Renal pelvis (tissue), 4 donors: Measurements from ENCODE around the gene RILP. TPM values are rescaled to one million over a fixed set of nuclear protein-coding genes. Genes with fewer than 3 reads are reported as not detected.

ENCODE experiments used
- DNase-seq: peaks from one replicate; pipeline ENCODE4 v3.0.0-alpha.2; 2013
- polyA plus RNA-seq, 3 donors: library from polyadenylated mRNA; unstranded; fragments of 120-200 nt; gene quantifications; one replicate each; pipeline ENCODE4 v1.2.1, GENCODE V29; 2013; ENCODE audit not compliant: insufficient read length in 3 of 3

RILP gene
- polyA plus RNA-seq, 3 donors, result 4.2 to 4.3 (median 4.3) TPM

GRCh38 chr17:1648963-1649843, 463 bp downstream of the RILP start:
- DNase-seq, result peak; percentile 93

DNA sequence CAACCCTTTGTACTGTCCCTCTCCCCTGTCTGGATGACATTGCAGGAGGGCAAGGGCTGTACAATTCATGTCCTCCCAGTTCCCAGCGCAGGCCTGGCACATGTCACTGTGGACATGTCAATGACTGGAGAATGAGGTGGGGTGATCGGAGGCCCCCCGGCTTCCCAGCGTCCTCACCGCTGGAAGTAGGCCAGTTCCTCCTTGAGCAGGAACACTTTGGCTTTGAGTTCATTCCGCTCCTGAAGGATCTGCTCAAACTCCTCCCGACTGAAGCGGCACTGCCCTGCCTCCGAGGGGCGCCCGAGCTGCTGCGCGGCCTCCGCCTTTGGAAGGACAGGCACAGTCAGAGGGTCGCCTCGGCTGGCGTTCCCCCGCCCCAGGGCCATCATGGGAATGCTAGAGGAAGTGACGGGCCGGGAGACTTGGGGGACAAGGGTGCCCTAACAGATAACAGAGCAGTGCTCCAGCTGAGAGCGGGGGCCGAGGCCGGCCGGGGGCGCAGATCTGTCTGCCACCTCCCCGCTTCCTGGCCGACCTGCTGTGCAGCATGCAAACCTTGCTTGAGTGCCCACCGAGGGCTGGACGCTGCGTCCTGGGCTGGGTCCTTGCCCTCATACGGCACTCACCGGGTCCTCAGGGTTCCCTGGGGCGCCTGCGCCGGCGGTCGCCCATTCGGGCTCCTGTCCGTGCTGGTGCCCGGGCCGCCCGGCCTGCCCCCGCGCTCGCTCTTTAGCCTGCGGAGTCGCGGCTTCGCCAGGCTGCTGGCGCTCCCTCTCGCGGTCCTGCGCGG, 1.3 kb downstream of the RILP start:
- DNase-seq, result no peak

DNA sequence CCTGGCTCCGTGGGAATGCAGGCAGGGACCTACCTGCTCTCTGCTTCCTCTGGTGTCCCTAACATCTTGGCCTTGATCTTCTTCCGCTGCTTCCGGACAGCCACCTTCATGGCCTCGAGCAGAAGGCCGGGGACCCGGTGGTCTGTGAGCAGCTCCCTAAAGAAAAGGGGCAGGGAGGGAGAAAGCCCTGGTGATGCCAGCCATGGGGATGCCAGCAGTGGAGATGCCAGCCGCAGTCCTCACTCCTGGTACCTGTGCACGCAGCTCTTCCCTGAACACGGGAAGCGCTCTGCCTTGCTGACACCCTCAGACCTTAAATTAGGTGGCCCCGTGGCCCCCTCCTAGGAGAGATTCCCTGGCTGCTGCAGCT, 1.9 kb downstream of the RILP start:
- DNase-seq, result no peak

GRCh38 chr17:1646199-1646875, 3.3 kb downstream of the RILP start:
- no peak for DNase-seq

- DNase-seq, result no peak
These were observed 4.2 kb downstream of the RILP start, which contains the start of gene SCARF1 for GRCh38 chr17:1645207-1646171. Gene SCARF1, minus strand, starts transcription at chr17:1645732. Its CDS starts 35 bp downstream, at chr17:1645697.

GRCh38 chr17:1644493-1645206, 5.0 kb downstream of the RILP start:
- no peak for DNase-seq

DNA sequence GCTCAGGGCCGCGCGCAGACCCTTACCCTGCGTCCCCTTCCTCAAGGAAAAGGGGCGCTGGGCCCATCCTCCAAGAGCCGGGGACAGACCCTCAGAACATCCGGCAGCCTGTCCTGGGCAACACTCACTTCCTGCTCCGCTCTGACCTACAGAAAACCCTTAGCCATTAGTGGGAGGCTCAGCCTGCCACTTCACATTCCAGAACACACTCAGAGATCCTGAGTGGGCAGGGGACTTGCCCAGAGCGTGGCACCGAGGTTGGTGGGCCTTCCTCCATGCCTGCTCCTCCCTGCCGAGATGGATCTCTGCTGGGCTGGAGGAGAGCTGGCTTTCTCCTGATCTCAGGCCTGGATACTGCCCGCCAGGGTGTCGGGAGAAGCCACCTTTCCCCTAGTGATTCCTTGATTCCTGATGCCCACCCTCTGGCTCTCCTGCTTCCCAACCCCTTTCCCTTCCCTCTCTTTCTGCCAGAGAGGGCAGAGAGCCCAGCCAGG, 5.6 kb downstream of the RILP start:
- DNase-seq, result no peak

DNA sequence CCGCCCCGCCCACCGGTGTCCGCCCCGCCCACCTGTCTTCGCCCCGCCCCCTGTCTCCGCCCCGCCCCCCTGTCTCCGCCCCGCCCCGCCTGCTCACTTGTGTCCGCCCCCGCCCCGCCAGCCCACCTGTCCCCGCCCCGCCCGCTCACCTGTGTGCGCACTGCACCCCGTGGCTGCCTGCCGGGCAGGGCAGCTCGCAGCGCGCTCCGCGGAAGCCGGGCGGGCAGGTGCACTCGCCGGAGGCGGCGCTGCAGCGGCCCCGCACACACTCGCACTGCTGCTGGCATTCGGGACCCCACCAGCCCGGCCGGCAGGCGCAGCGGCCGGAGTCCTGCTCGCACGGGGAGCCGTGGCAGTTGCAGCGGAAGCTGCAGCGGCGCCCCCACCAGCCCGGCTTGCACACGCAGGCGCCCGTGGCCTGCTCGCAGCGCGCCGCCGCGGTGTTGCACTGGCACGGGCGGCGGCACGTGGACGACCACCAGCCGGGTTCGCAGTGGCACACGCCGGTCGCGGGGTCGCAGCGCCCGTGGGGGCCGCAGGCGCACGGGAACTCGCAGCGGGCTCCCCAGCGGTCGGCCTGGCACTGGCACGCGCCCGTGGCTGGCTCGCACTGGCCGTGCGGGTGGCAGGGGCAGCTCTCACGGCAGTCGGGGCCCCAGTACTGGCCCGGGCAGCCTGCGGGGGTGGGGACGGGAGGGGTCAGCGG, 6.2 kb downstream of the RILP start:
- DNase-seq, result no peak

- no peak for DNase-seq
These were observed 8.6 kb downstream of the RILP start for GRCh38 chr17:1641065-1641403.

- no peak for DNase-seq
These were observed 9.2 kb downstream of the RILP start for GRCh38 chr17:1640329-1641064.

- DNase-seq, result no peak
These were observed 10.0 kb downstream of the RILP start for GRCh38 chr17:1639549-1640180.

DNA sequence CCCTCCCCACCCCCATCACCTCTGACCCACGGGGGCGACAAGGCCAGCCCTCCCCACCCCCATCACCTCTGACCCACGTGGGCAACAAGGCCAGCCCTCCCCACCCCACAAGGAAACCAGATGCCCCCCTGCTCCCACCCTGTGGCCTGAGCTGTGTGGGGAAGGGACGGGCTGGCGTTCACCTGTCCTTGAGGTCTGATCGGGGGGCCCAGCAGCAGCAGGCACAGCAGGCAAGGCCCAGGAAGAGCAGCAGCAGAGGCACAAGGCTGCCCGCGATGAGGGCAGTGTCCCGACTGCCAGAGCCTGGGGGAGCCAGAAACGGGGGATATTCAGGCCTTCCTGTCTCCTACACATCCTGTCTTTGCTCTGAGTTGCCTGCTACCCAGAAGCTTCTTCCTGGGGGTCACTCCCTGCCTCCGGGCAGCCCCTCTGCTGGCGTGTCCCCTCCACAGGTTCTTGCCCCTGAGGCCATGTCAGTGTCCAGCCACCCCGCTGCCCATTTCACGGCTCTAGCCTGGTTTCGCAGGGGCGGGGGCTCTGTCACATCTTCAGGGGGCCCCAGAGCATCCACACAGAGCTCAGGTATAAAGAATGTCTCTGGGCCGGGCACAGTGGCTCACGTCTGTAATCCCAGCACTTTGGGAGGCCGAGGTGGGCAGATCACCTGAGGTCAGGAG, 10.9 kb downstream of the RILP start:
- no peak for DNase-seq

- DNase-seq, result no peak
These were observed 11.5 kb downstream of the RILP start for GRCh38 chr17:1638171-1638590.

GRCh38 chr17:1636732-1637285, 12.9 kb downstream of the RILP start:
- no peak for DNase-seq

- DNase-seq, result no peak
These were observed 13.8 kb downstream of the RILP start for GRCh38 chr17:1635675-1636465.

DNA sequence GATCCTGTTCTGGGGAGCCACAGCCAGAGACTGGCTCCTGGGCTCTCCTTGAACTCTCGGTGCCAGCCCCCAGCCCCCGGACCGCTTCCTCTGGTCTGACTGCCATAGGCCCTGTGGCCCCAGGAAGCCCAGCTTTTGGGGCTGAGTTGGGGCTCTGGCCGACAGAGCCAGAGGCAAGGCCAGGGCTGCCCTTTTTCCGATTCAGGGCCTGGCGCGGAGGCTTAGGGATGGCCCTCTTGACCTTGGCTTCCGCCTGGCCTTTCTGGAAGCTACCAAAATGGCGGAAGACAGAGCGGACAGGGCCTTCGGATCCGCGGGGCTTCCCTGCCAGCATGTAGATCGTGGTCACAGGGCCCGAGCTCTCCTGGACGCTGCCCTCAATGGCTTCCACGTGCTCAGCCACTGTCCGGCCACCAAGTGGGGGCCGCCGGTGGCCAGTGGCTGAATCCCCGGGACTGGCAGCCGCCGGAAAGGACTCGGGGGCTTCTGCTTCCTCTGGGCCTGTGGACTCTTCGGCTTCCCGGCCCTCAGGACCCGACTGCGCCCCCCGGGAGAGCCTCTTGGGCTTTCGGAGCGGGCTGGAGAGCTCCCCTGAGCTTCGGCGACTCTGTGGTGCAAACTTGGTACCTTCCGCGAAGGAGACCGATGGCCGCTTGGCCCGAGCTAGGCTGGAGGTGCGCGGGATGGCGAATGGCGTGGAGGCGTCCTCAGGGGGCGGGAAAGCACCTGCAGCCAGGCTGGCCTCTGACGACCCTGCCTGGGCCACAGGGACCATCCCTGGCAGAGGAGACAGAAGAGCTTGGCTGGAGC, 14.6 kb downstream of the RILP start:
- DNase-seq, result no peak
